Fibroblast of lung (primary cell): Measurements from ENCODE around the gene STOX2. TPM values are rescaled to one million over a fixed set of nuclear protein-coding genes. Genes with fewer than 3 reads are reported as not detected.

Source experiments
- DNase-seq, 2 donors: peaks; one replicate each; pipeline versions ENCODE4 v3.0.0 to v3.0.0-alpha.2; 2010; ENCODE audit warnings: low read depth in 2 of 2
- H2AFZ ChIP-seq: 2 replicates; pipeline ENCODE4 v1.5.1; 2012; ENCODE audit warnings: low read length, control low read depth, inconsistent platforms
- H3K27ac ChIP-seq: 2 replicates; pipeline ENCODE4 v1.5.1; 2011; ENCODE audit warnings: low read length, control low read depth; ENCODE audit not compliant: insufficient read depth
- H3K27me3 ChIP-seq: 2 replicates; pipeline ENCODE4 v1.5.1; 2011; ENCODE audit warnings: mild to moderate bottlenecking, low read length; ENCODE audit not compliant: control insufficient read depth, insufficient read depth
- H3K36me3 ChIP-seq: 2 replicates; pipeline ENCODE4 v1.5.1; 2011; ENCODE audit warnings: low read length; ENCODE audit not compliant: control insufficient read depth, insufficient read depth
- H3K4me1 ChIP-seq: 2 replicates; pipeline ENCODE4 v1.5.1; 2011; ENCODE audit warnings: low read length; ENCODE audit not compliant: control insufficient read depth, insufficient read depth; ENCODE audit errors: extremely low read depth
- H3K4me2 ChIP-seq: 2 replicates; pipeline ENCODE4 v1.5.1; 2011; ENCODE audit warnings: low read length, control low read depth; ENCODE audit not compliant: insufficient read depth; ENCODE audit errors: extremely low read depth
- H3K4me3 ChIP-seq, 4 experiments: fragments of 200-600 bp in 1 of 4; sonication (generic) in 1 of 4; replicated peaks in 1 of 4; 2 replicates each; pipeline ENCODE4 v1.5.1; 2011 to 2016; ENCODE audit warnings: low read length in 4 of 4, low read depth in 3 of 4, mild to moderate bottlenecking in 3 of 4, control low read depth in 2 of 4, inconsistent platforms in 1 of 4, mixed read lengths in 1 of 4; ENCODE audit not compliant: insufficient read depth in 1 of 4; ENCODE audit errors: control extremely low read depth in 1 of 4
- H3K79me2 ChIP-seq: 2 replicates; pipeline ENCODE4 v1.5.1; 2012; ENCODE audit warnings: mild to moderate bottlenecking, low read length, inconsistent platforms; ENCODE audit not compliant: control insufficient read depth, insufficient read depth
- H3K9ac ChIP-seq: 2 replicates; pipeline ENCODE4 v1.5.1; 2011; ENCODE audit warnings: mild to moderate bottlenecking, low read length, control low read depth; ENCODE audit not compliant: insufficient read depth
- H3K9me3 ChIP-seq: 2 replicates; pipeline ENCODE4 v1.5.1; 2012; ENCODE audit warnings: low read depth, low read length; ENCODE audit not compliant: control insufficient read depth, insufficient read depth
- H4K20me1 ChIP-seq: 2 replicates; pipeline ENCODE4 v1.5.1; 2011; ENCODE audit warnings: low read length; ENCODE audit not compliant: control insufficient read depth, insufficient read depth; ENCODE audit errors: extremely low read depth
- CTCF ChIP-seq, 2 donors: IDR thresholded peaks in 1 of 2; conservative IDR thresholded peaks in 1 of 2; 1 replicate in 1 of 2; 2 replicates in 1 of 2; pipeline ENCODE4 v1.5.1; 2011 to 2012; ENCODE audit warnings: low read length in 2 of 2, control low read depth in 1 of 2, inconsistent platforms in 1 of 2, low read depth in 1 of 2, mild to moderate bottlenecking in 1 of 2
- EZH2 ChIP-seq: IDR thresholded peaks from 2 replicates; pipeline ENCODE4 v1.5.1; 2012; ENCODE audit warnings: low read length, control low read depth, mild to moderate bottlenecking; ENCODE audit errors: missing control alignments
- polyA plus RNA-seq, 2 donors: library from polyadenylated mRNA; depleted of rRNA in 1 of 2; stranded (reverse) in 1 of 2; unstranded in 1 of 2; fragments of >200 nt; gene quantifications; 2 replicates each; pipeline ENCODE4 v1.2.1, GENCODE V29; 2011 to 2012; ENCODE audit warnings: missing spikeins in 1 of 2
- total RNA-seq: library from RNA; depleted of rRNA; stranded (reverse); fragments of >200 nt; gene quantifications from 2 replicates; pipeline ENCODE4 v1.2.1, GENCODE V29; 2014

STOX2 gene
- total and polyA plus RNA-seq, 2 donors (not counting 1 experiment from before 2014, with no cell fraction given), result 0.66 to 3.3 TPM

- Histone ChIP-seq H3K4me2 (no peak overlapping the region), H2AFZ (no peak overlapping the region), H4K20me1 (no peaks in the 10 kb centered on the region), H3K9me3 (no peaks in the 10 kb centered on the region), H3K27ac (no peak overlapping the region), H3K9ac (no peak overlapping the region), H3K4me3 (no peak overlapping the region), H3K4me1 (no peaks in the 10 kb centered on the region), H3K36me3 (no peaks in the 10 kb centered on the region), H3K27me3 (no peaks in the 10 kb centered on the region), H3K79me2 (no peaks in the 10 kb centered on the region)
- DNase-seq, result no peak
- TF ChIP-seq CTCF (conservative IDR thresholded peaks at IDR 0.05 in 1 of 2, IDR thresholded peaks at IDR 0.05 in 1 of 2; ENCODE audit: low read depth in 1 of 2, low read length in 2 of 2) (no peak), EZH2 (no peak)
Measured at GRCh38 chr4:183962419-183962818, 57.3 kb downstream of the STOX2 start.

DNA sequence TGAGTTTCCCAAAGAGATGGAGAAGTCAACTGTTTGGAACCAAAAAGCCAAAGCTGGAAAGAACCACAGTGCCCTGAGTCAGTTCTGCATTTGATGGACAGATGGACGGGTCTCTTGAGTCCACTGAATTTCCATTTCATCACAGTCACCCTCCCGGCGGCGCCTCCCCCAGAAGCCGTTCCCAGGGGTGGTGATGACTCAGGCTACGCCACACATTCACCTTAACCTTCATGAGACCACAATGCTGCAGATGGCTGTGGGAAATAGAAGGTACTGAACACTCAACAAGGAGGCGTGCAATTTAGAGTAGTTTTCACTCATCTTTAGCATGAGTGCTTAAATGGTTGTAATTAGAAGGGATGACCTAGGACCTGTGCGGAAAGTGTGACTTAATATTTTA lies 61.3 kb downstream of the STOX2 start:
- H3K4me3 ChIP-seq, result no peak overlapping the region
- H2AFZ ChIP-seq, result no peak overlapping the region
- no peaks in the 10 kb centered on the region for H3K9me3 ChIP-seq
- H3K79me2 ChIP-seq, result no peaks in the 10 kb centered on the region
- TF ChIP-seq EZH2, result no peak
- no peak for TF ChIP-seq CTCF (conservative IDR thresholded peaks at IDR 0.05 in 1 of 2, IDR thresholded peaks at IDR 0.05 in 1 of 2; ENCODE audit: low read depth in 1 of 2, low read length in 2 of 2)
- H3K4me2 ChIP-seq, result no peak overlapping the region
- no peaks in the 10 kb centered on the region for H3K4me1 ChIP-seq
- no peaks in the 10 kb centered on the region for H3K36me3 ChIP-seq
- H3K27ac ChIP-seq, result no peak overlapping the region
- H3K27me3 ChIP-seq, result no peaks in the 10 kb centered on the region
- no peak overlapping the region for H3K9ac ChIP-seq
- H4K20me1 ChIP-seq, result no peaks in the 10 kb centered on the region
- peak in 1 of 2 donors; percentile 60 for DNase-seq

- no peak overlapping the region for H3K4me3 ChIP-seq
- no peaks in the 10 kb centered on the region for H3K27me3 ChIP-seq
- no peaks in the 10 kb centered on the region for H3K4me1 ChIP-seq
- H3K4me2 ChIP-seq, result no peak overlapping the region
- H3K9ac ChIP-seq, result no peak overlapping the region
- H4K20me1 ChIP-seq, result no peaks in the 10 kb centered on the region
- H3K27ac ChIP-seq, result no peak overlapping the region
- H3K36me3 ChIP-seq, result no peaks in the 10 kb centered on the region
- DNase-seq, result no peak
- H3K79me2 ChIP-seq, result no peaks in the 10 kb centered on the region
- no peak overlapping the region for H2AFZ ChIP-seq
- H3K9me3 ChIP-seq, result no peaks in the 10 kb centered on the region
- TF ChIP-seq CTCF (conservative IDR thresholded peaks at IDR 0.05 in 1 of 2, IDR thresholded peaks at IDR 0.05 in 1 of 2; ENCODE audit: low read depth in 1 of 2, low read length in 2 of 2) (no peak), EZH2 (no peak)
Measured at GRCh38 chr4:183967266-183967665, 62.2 kb downstream of the STOX2 start.
